Testis (tissue), 2 donors: Measurements from ENCODE around the gene CFLAR.

Source experiments
- CTCF ChIP-seq, 3 experiments: fragments of 450-650 bp in 2 of 3; fragments of 200-600 bp in 1 of 3; sonication (generic) in 1 of 3; IDR thresholded peaks; one replicate each; pipeline ENCODE4 v1.5.1; 2016 to 2019; ENCODE audit warnings: antibody characterized with exemption in 3 of 3, mild to moderate bottlenecking in 2 of 3, moderate library complexity in 1 of 3
- POLR2A ChIP-seq: fragments of 450-650 bp; IDR thresholded peaks from one replicate; pipeline ENCODE4 v1.6.1; 2017; ENCODE audit warnings: antibody characterized with exemption, mild to moderate bottlenecking, moderate library complexity

DNA sequence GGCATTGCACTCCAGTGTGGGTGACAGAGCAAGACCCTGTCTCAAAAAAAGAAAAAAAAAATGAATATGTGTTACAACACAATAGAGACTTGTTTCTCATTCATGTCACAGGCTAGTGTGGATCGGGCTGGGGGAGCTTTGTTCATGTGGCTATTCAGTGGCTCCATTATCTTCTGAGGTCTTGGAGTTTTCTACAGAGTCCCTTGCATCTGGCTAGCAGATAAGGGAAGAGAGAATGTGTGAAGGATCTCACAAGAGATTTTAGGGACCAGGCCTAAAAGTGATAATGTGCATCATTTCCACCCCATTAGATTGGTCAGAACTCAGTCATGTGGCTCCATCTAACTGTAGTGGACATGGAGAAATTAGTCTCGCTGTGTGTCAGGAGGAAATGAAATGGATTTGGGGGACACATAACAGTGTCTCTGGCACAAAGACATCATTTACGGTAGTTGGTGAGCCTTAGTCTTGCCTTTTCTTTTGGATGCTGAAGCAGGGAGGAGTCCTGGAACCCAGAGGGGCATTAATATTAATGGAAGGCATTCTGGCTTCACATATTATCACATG is 34.6 kb downstream of the CFLAR start:
- no peak for TF ChIP-seq POLR2A
- no peak for TF ChIP-seq CTCF (IDR thresholded peaks at IDR 0.05)
